Tongue (tissue), 2 donors: ENCODE data around the gene LPIN3. TPM values are rescaled to one million over a fixed set of nuclear protein-coding genes. Genes with fewer than 3 reads are reported as not detected.
"Not testable (repeated sequence)": the region's sequence is repeated elsewhere in the genome, so short reads cannot be mapped to it uniquely, and the experiment has no call there.

ENCODE experiments used
- DNase-seq: peaks from one replicate; pipeline ENCODE4 v3.0.0-alpha.2; 2015
- total RNA-seq: library from RNA; depleted of rRNA; stranded (reverse); fragments of >200 nt; gene quantifications from one replicate; pipeline ENCODE4 v1.2.3, GENCODE V29; 2014

The LPIN3 gene
- total RNA-seq: 11.0 TPM

DNA sequence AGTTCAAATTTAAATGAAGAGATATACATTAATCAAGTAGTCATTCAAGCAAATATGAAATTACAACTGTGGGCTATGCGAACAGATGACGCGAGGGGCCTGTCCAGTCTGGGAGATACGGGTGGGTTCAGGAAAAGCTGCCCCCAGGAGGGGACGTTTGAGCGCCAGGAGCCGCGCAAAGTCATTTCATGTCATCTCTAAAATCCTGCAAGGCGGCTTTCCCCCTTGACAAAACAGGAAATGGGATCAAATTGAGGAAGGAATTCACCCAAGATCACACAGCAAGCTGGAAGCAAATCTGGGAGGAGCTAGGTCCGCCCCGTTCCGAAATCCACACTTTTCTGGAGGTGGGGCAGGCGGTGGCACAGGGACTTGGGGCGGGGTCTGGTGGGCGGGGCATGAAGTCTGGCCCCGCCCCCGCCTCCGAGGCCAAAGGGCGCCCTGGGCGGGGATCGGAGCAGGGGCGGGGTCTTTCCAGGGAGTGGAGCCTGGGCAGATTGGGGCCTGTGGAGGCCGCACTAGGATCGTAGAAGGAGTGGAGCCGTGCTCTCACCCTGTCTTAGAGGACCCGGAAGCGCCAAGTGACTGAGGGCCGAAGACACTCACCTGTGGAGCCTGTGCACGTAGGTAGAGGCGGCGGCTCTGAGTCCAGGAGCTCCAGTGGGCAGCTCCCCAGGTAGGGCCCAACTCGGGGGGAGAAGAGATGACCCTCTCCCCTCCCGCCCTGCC, at the start of gene LPIN3:
Gene LPIN3, plus strand, starts transcription at position 495 of the 729 bp plus-strand sequence. CDS start 4,983 bp downstream, outside the sequence.
- DNase-seq: peak; percentile 87

DNA sequence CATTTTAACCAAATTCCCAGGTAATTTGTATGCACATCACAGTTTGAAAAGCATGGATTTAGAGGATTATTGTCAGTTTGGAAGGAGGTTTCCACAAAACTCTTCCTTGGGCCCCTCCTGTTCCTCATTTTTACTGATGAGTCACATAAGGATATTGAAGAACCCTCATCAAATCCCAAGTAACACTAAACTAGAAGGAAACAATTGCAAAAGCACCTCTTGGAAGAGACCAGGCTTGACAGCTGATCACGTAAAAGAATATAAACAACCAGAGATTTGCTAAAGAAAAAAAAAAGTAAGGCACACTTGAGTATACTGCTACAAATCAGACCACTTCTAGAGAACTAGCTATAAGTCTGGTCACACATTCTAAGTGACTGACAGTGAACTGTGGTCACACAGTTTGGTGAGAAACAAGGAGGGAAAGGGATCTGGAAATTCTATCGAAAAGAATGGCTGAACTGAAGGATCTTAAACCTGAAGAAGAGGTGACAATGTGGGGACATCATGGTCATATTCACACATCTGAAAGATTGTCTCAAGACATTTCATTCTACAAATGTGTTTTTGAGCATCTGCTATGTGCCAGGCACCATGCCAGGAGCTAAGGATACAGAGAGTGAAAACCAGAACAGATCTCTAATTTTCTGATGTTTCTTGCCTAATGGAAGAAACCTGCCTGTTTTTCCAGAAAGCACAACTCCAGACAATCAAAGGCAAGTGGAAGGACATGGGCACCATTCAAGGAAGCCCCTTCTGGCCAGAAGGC, 47.2 kb upstream of the LPIN3 start:
- no peak for DNase-seq

DNA sequence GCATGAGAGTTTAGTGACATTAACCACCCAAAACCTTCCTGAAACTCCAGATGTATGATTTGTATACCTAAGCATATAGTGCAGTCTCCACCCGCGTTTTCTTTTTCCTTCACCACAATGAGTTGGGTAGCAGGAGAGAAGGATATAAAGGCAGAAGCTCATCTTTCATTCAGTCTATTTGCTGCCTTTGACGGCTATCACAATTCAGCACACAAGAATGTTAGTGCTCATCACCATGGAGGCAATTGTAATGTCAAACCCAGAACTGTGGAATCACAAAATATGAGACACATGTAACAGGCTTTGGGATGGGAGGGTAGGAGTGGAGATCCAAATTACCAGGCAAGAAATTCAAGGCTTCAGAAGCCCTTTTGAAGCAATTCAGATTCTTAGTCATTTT, 40.7 kb upstream of the LPIN3 start:
- DNase-seq: no peak

GRCh38 chr20:41300383-41300782, 40.2 kb upstream of the LPIN3 start:
- no peak for DNase-seq

DNA sequence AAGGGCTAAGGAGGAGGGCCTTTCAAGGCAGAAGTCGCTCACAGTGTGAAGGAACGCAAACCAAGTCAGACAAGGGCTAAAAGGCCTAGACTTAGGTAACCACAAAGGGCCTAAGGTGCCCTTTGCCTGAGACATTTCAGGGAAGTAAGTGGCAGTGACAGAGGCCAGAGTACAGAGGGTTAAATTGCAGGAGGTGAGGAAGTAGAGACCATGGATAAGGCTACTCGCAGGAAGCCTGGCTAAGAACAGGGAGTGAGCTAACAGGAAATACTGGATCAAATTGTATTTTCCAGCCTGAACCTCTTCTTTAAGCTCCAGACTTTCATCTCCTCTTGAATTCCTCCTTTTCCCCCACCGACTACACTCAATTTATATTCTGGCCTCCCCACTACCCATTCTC, 39.7 kb upstream of the LPIN3 start:
- DNase-seq: no peak

DNA sequence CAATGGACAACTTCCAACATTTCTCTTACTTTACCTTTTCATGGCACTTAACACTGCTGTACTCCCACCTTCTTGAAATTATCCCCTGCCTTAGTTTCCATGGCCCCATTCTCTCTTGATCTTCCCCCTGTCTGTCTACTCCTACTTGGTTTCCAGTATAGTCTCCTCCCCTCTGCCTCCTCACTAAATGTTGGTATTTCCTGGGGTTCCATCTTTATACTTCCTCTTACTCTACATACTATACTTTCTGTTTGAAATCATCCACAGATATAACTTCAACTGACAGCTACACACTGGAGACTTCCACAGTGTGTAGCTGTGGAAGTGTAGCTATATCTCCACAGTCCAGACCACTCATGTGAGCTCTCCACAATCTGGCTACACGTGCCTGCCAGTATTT, 36.6 kb upstream of the LPIN3 start:
- no peak for DNase-seq

- DNase-seq: no peak
Observed at GRCh38 chr20:41304424-41305079, 36.1 kb upstream of the LPIN3 start.

DNA sequence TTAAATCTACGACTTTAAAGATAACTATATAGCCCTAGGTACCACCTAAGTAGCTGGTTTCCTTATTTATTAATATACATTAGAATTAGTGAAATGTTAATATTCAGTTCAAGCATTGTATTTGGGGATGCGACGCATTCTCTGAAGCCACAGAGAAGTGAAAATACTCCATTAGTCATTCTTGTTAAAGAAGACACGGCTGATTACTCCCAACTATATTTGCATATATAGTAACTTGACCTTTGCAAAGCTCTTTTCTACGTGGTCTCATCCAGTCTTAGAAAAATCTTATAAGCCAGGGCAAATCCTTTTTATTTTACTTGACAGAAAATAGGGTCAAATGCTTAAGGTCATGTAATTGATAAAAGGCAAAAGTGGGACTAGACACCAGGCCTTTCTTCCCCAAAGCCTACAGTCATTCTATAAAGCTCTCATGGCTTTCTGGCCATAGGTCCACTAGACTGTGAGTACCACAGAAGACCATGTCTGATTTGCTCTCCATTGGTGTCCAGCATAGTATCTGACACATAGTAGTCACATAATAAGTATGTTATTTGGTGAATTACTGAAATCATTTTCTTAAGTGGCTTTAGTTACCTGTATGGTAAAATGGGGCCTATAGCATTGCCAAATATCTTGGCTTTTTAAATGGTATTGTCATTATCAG, 34.4 kb upstream of the LPIN3 start:
- DNase-seq: no peak

DNA sequence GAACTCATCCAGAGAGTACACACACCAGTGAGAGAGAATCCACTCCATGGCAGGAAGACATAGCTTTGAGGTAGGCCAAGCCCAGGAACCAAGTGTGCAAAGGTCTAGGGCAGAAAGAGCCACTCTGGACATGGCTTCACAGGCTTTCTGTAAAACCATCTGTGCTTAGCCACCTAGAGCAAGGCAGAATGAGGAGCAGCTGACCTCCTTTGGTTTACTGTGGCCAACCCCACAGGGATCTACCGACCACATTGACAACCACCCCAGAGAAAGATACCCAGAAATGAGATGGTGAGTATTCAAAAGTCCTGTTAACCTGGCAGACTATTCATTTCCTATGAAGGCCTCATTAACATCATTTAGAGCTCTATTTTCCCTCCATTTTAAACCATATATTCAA, 33.6 kb upstream of the LPIN3 start:
- no peak for DNase-seq

GRCh38 chr20:41308290-41308711, 32.3 kb upstream of the LPIN3 start:
- no peak for DNase-seq

GRCh38 chr20:41308726-41309413, 31.8 kb upstream of the LPIN3 start:
- DNase-seq: no peak

DNA sequence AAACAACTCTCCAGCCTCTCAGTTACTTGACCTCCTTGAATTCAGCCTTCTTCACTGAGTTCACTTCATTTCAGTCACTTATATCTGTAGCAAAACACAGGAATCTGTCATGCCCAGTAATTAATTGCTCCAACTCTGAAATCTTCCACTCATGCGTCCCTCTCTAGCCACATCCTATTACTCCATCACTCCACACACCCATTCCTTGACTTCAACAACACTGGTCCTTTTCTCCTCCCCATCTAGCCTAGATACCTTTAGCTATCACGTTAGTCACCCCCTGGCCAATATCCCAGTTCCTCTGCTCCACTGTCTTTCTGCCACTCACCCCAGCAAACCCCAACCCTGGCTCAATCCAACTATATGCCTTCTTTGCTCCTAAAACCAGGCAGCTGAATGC, 30.8 kb upstream of the LPIN3 start:
- DNase-seq: no peak

GRCh38 chr20:41312009-41312408, 28.6 kb upstream of the LPIN3 start:
- DNase-seq: not testable (repeated sequence)

GRCh38 chr20:41314386-41314785, 26.2 kb upstream of the LPIN3 start:
- no peak for DNase-seq

DNA sequence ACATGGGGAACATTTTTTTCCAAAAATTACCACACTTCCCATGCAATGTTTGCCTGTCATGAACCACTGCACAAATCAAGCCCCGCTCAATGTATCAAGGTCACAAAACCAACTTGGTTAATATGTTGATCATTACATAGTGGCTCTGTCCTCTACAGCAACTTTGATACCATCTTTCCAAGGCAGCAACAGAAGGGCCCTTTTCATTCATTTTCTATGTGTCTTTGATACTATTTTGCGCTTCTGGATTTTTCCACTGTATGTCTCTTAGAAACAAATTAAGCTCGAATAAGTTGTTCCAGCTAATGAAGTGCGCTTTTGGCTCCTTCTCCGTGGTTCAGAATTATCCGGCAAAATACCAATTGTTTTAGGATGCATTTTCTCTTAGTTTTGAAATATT, 24.6 kb upstream of the LPIN3 start:
- no peak for DNase-seq

- peak; percentile 81 for DNase-seq
Observed at GRCh38 chr20:41316602-41317545, 23.7 kb upstream of the LPIN3 start.

DNA sequence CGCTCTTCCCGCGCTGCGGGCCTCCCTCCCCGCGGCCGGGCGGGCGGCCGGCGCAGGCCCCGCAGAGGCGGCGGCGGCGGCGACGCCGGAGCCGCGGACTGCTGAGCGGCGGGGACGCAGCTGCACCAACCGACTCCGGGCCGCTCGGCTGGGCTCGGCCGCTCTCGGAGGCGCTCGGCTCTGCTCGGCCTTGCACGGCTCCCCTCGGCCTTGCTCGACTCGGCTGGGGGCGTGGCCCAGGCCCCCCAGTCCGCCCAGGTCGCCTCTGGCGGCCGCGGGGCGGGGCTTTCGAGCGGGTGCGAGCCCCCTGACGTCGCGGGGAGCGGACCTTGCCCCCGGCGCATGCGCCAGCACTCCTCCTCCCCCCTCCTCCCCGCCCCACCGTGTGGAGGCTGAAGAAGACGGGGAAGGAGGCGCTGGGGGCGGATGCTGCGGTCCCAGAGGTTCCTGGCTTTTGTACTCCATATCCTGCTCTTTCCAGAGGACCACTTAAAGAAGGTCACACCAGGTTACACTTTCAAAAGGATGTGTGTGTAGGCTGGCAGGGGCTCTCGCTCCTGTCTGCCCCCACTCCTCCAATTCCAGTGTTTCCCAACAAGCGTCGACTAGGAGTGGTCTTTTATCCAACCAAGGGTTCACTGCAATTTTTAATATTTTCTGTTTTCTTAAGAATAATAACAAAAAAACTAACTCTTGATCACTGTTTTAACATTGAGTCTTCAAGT, 22.9 kb upstream of the LPIN3 start, which contains the start of gene ZHX3:
Gene ZHX3, minus strand, starts transcription at position 186 of the 725 bp plus-strand sequence. CDS start 112,815 bp downstream, outside the sequence.
- peak; percentile 99 for DNase-seq

DNA sequence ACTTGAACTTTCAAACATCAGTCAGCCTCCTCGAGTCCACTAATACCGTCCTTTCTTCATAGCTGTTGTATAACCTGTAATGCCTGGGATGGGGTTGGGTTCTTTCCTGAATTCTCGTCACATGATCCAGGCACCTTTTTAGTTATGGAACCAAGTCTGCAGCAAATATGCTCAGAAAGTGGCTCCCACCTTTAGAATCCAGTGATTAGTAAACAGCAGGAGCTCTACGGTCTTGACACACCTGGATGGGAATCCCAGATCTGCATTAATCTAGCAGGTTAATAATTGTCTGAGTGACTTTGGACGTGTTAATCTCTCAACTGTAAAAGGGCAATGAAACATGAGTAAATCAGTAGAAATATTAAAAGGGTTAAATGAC, 22.4 kb upstream of the LPIN3 start:
- no peak for DNase-seq

GRCh38 chr20:41320441-41320840, 20.2 kb upstream of the LPIN3 start:
- DNase-seq: no peak

DNA sequence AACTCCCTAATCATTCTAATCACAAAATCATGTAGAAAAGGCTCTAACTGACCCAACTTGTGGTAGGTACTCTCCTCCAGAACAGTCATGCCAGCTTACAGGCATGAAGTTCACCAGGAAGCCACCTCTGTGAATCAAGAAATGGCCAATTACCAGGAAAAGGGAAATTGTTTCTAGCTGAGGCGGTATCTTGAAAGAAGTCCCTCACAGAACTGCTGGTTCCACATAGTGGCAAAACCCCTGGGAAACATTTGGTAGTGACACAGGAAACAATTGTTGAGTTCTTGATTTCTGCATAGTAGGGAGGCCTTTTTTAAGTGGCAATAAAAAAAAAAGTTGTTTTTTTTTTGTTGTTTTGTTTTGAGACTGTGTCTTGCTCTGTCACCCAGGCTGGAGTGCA, 19.6 kb upstream of the LPIN3 start:
- no peak for DNase-seq
